Right atrium auricular region (tissue), 2 donors: ENCODE results near the gene EXOC4. TPM values are rescaled to one million over a fixed set of nuclear protein-coding genes. Genes with fewer than 3 reads are reported as not detected.

Source experiments
- DNase-seq: peaks from one replicate; pipeline ENCODE4 v3.0.0-alpha.2; 2019; ENCODE audit warnings: low spot score
- H3K27ac ChIP-seq, 2 donors: fragments of 200-600 bp; sonication (generic); 1 replicate in 1 of 2; 2 replicates in 1 of 2; pipeline ENCODE4 v1.5.1; 2016 to 2019
- H3K27me3 ChIP-seq, 2 donors: fragments of 200-600 bp; sonication (generic); one replicate each; pipeline versions ENCODE4 v1.5.1 to v1.6.0; 2017 to 2019
- H3K36me3 ChIP-seq: fragments of 200-600 bp; sonication (generic); one replicate; pipeline ENCODE4 v1.5.1; 2016
- H3K4me1 ChIP-seq, 2 donors: fragments of 200-600 bp; sonication (generic); one replicate each; pipeline versions ENCODE4 v1.5.1 to v1.6.0; 2017 to 2019
- H3K4me3 ChIP-seq, 2 donors: fragments of 200-600 bp; sonication (generic); 1 replicate in 1 of 2; 2 replicates in 1 of 2; pipeline ENCODE4 v1.5.1; 2017 to 2019; ENCODE audit warnings: mild to moderate bottlenecking in 1 of 2, moderate library complexity in 1 of 2
- H3K9me3 ChIP-seq, 2 donors: fragments of 200-600 bp; sonication (generic); one replicate each; pipeline ENCODE4 v1.5.1; 2019
- total RNA-seq, 2 donors: library from RNA; depleted of rRNA; stranded (reverse); fragments of >200 nt; gene quantifications; one replicate each; pipeline ENCODE4 v1.1.0, GENCODE V29; 2016
- TF ChIP-seq, protein P1 (sequence below), 2 donors: fragments of 200-600 bp; sonication (generic); IDR thresholded peaks; one replicate each; pipeline ENCODE4 v1.5.1; 2019; ENCODE audit warnings: antibody characterized with exemption in 2 of 2

The EXOC4 gene
- total RNA-seq, 2 donors from 2014 or later, result 24.7 to 30.6 TPM

DNA sequence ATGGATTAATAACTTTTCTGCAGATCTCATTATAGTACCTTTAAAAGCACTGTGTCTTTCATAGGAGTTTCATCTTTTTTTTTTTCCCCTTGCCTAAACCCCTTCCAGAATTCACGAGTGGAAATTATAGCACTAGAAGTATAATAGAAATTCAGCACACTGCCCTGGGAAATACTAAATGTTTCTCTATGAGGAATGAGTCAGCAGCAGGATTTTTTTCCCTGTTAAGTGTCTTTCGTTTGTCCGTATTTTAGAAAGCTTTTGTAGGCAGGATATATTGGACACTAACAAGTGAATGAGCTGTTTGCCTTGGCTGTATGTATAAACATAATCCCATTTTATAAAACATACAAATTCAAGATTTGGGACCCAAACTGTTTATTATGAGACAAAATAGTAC is 105.8 kb downstream of the EXOC4 start:
- Histone ChIP-seq H3K4me3 (no peak overlapping the region), H3K27ac (no peak overlapping the region), H3K36me3 (no peaks in the 10 kb centered on the region), H3K4me1 (peaks cover 0 to 8% of the 10 kb centered on the region in 2 donors), H3K27me3 (no peaks in the 10 kb centered on the region), H3K9me3 (peaks cover 0 to 1% of the 10 kb centered on the region in 2 donors)
- TF ChIP-seq, protein P1, sequence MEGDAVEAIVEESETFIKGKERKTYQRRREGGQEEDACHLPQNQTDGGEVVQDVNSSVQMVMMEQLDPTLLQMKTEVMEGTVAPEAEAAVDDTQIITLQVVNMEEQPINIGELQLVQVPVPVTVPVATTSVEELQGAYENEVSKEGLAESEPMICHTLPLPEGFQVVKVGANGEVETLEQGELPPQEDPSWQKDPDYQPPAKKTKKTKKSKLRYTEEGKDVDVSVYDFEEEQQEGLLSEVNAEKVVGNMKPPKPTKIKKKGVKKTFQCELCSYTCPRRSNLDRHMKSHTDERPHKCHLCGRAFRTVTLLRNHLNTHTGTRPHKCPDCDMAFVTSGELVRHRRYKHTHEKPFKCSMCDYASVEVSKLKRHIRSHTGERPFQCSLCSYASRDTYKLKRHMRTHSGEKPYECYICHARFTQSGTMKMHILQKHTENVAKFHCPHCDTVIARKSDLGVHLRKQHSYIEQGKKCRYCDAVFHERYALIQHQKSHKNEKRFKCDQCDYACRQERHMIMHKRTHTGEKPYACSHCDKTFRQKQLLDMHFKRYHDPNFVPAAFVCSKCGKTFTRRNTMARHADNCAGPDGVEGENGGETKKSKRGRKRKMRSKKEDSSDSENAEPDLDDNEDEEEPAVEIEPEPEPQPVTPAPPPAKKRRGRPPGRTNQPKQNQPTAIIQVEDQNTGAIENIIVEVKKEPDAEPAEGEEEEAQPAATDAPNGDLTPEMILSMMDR (IDR thresholded peaks at IDR 0.05), result no peak
- no peak for DNase-seq

DNA sequence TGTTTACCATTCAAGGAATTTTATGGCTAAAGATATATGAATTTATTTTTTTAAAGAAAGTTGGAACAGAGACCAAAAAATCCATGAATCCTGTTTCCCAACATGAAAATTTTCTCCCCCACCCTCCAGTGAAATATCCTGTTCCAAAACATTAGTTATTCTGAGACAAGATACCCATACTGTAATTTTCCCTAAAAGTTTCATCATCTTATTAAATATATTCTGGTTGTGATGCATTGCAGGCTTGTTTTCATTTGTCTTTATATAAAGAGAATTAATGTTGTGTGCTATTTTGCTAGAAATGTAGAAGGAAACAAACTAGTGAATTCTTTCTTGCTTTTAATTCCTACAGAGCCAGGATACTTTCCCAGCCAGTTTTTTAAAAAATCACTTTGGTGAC is 106.6 kb downstream of the EXOC4 start:
- no peak overlapping the region for H3K27ac ChIP-seq
- H3K36me3 ChIP-seq, result no peaks in the 10 kb centered on the region
- no peaks in the 10 kb centered on the region for H3K9me3 ChIP-seq
- no peaks in the 10 kb centered on the region for H3K27me3 ChIP-seq
- H3K4me1 ChIP-seq, result peaks cover 0 to 10% of the 10 kb centered on the region in 2 donors
- TF ChIP-seq, protein P1 (IDR thresholded peaks at IDR 0.05), result no peak
- no peak overlapping the region for H3K4me3 ChIP-seq
- no peak for DNase-seq

DNA sequence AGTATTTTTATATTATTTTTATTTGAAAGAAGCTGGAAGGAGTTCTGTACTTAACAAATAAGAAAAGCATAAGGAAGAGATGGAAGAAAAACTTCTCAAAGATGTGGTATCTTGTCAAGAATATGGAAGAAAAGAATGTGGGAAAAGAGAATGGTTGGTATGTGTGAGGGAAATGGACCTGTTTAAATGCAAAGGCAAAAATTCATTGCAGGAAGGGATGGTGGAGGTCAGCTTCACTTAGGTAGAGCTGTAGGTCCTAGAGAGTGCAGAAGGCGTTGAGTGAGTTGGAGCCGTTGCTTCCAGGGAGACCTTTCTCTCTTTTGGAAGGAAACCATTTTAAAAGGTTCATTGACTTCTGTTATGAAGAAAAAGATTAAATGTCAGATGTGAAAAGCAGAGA is 107.3 kb downstream of the EXOC4 start:
- H3K27ac ChIP-seq, result no peak overlapping the region
- H3K27me3 ChIP-seq, result no peaks in the 10 kb centered on the region
- H3K4me1 ChIP-seq, result peaks cover 0 to 17% of the 10 kb centered on the region in 2 donors
- H3K4me3 ChIP-seq, result no peak overlapping the region
- H3K36me3 ChIP-seq, result no peaks in the 10 kb centered on the region
- no peak for DNase-seq
- TF ChIP-seq, protein P1 (IDR thresholded peaks at IDR 0.05), result no peak
- H3K9me3 ChIP-seq, result no peaks in the 10 kb centered on the region

DNA sequence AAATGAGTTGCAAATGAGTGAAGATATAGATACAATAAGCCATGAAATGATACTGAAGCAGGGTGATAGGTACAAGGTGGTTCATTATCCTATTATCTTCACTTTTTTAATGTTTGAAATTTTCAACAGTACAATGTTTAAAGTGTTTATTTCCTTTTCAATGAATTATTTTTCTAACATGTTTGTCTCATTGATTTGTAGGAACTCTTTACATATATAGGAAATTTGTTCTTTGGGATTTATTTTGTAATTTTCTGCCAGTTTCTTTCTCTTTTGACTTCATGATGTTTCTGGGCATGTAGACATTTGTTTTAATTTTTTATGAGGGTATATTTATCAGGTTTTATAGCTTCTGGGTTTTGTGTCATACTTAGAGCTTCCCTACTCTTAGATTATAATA is 108.9 kb downstream of the EXOC4 start:
- Histone ChIP-seq H3K4me3 (no peak overlapping the region), H3K36me3 (no peaks in the 10 kb centered on the region), H3K9me3 (no peaks in the 10 kb centered on the region), H3K4me1 (peaks cover 0 to 30% of the 10 kb centered on the region in 2 donors), H3K27me3 (no peaks in the 10 kb centered on the region), H3K27ac (no peak overlapping the region)
- TF ChIP-seq, protein P1 (IDR thresholded peaks at IDR 0.05), result no peak
- no peak for DNase-seq

DNA sequence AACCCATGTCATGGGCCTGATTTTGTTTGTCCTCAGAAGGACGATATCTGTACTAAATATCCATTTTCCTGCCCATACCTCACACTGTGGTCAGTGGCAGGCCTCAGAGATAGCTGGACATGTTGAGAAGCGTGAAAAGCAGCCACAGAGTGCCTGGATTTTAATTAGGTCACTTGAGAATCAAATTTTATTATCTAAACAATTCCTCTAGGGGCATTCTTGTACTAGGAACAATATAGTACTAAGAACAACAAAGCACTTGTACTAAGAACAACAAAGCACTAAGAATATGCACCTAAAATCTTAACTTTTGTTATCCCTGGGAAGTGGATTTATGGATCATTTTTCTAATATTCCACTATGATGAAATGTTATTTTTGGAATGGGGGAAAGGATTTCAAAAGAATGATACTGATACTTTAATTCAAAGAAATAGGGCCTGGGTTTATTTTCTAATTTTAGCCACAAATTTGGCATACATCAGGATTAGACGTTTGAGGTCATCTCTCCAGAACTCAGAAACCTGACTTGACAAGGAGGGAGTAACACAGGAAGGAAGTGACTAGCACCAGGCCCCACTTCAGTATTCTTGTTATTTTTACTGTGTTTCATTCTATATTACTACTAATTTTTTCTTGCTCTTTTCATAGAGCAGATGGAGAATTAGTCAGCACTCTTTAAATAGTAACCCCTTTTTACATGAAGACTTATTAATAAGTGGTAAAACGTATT is 112.2 kb downstream of the EXOC4 start:
- Histone ChIP-seq H3K4me3 (no peak overlapping the region), H3K4me1 (peaks cover 0 to 31% of the 10 kb centered on the region in 2 donors), H3K36me3 (no peaks in the 10 kb centered on the region), H3K9me3 (no peaks in the 10 kb centered on the region), H3K27ac (peak overlapping the region; percentile 41 to 72), H3K27me3 (no peaks in the 10 kb centered on the region)
- TF ChIP-seq, protein P1 (IDR thresholded peaks at IDR 0.05), result no peak
- DNase-seq, result no peak

DNA sequence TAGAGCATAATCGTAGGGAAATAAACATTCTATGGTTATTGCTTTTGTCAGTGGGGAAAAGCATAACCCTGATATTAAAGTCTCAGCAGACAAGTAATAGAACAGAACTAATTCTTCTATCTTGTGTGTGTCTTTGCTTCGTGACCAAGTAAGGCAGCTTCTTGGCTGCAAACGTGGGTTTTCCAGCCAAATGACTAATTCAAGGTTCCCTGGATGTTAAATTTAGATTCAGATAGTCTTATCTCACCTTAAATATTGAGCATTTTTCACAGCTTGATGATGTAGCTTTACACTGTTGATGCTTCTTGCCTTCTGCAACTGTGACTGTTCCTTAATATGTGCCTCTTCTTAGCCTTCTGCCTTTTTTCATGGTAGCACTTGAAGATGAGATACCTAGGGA is 113.0 kb downstream of the EXOC4 start:
- no peak for DNase-seq
- H3K36me3 ChIP-seq, result no peaks in the 10 kb centered on the region
- H3K4me3 ChIP-seq, result no peak overlapping the region
- H3K9me3 ChIP-seq, result no peaks in the 10 kb centered on the region
- peak overlapping the region; percentile 41 to 72 for H3K27ac ChIP-seq
- TF ChIP-seq, protein P1 (IDR thresholded peaks at IDR 0.05), result no peak
- H3K4me1 ChIP-seq, result peaks cover 0 to 31% of the 10 kb centered on the region in 2 donors
- no peaks in the 10 kb centered on the region for H3K27me3 ChIP-seq
